Progenitor cell of endocrine pancreas (in vitro differentiated cells): ENCODE data around the gene KIF1B. TPM values are rescaled to one million over a fixed set of nuclear protein-coding genes. Genes with fewer than 3 reads are reported as not detected.

Experiments
- DNase-seq: peaks from one replicate; pipeline ENCODE4 v3.0.0; 2021; ENCODE audit warnings: low spot score; ENCODE audit not compliant: unreplicated experiment
- H3K27ac Mint-ChIP-seq: 2 replicates; pipeline ENCODE4 v1.8.0; 2021; ENCODE audit warnings: mild to moderate bottlenecking, moderate library complexity, mixed read lengths
- H3K27me3 Mint-ChIP-seq: 2 replicates; pipeline ENCODE4 v1.8.0; 2021; ENCODE audit warnings: mixed read lengths
- H3K36me3 Mint-ChIP-seq: 2 replicates; pipeline ENCODE4 v1.8.0; 2022; ENCODE audit warnings: mixed read lengths; ENCODE audit not compliant: insufficient read depth
- H3K4me1 Mint-ChIP-seq: 2 replicates; pipeline ENCODE4 v1.8.0; 2021; ENCODE audit warnings: low read depth, mixed read lengths
- H3K4me3 Mint-ChIP-seq: 2 replicates; pipeline ENCODE4 v1.8.0; 2021; ENCODE audit warnings: low read depth, mild to moderate bottlenecking, moderate library complexity, mixed read lengths
- H3K9me3 Mint-ChIP-seq: 2 replicates; pipeline ENCODE4 v1.8.0; 2021; ENCODE audit warnings: low read depth, mixed read lengths
- total RNA-seq: library from RNA; stranded (reverse); gene quantifications from 2 replicates; pipeline ENCODE4 v1.2.1, GENCODE V29; 2021
- TF ChIP-seq, protein P1 (sequence below): fragments of 200-600 bp; sonication (generic); IDR thresholded peaks from one replicate; pipeline ENCODE4 v1.5.0; 2021; ENCODE audit warnings: antibody characterized with exemption, mild to moderate bottlenecking; ENCODE audit not compliant: unreplicated experiment

KIF1B gene
- total RNA-seq, 1 donor from 2014 or later = 78.7 TPM

DNA sequence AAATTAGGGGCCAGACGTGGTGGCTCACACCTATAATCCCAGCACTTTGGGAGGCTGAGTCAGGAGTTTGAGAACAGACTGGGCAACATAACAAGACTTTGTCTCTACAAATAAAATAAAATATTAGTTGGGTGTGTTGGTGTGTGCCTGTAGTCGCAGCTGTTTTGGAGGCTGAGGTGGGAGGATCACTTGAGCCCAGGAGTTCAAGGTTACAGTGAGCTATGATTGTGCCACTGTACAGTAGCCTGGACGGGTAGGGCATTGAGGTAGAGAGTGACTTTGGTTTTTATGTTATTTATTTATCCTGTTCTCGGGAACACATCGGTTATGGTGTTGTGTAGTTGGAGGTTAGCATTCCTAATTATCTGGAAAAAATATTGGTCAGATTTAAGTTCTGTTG is 19.5 kb downstream of the KIF1B start:
- no peak for DNase-seq
- Mint-ChIP-seq H3K36me3 (peaks cover 5% of the 10 kb centered on the region), H3K4me3 (no peak overlapping the region), H3K27me3 (no peaks in the 10 kb centered on the region), H3K9me3 (peaks cover 3% of the 10 kb centered on the region), H3K4me1 (peaks cover 8% of the 10 kb centered on the region), H3K27ac (no peak overlapping the region)
- TF ChIP-seq, protein P1, sequence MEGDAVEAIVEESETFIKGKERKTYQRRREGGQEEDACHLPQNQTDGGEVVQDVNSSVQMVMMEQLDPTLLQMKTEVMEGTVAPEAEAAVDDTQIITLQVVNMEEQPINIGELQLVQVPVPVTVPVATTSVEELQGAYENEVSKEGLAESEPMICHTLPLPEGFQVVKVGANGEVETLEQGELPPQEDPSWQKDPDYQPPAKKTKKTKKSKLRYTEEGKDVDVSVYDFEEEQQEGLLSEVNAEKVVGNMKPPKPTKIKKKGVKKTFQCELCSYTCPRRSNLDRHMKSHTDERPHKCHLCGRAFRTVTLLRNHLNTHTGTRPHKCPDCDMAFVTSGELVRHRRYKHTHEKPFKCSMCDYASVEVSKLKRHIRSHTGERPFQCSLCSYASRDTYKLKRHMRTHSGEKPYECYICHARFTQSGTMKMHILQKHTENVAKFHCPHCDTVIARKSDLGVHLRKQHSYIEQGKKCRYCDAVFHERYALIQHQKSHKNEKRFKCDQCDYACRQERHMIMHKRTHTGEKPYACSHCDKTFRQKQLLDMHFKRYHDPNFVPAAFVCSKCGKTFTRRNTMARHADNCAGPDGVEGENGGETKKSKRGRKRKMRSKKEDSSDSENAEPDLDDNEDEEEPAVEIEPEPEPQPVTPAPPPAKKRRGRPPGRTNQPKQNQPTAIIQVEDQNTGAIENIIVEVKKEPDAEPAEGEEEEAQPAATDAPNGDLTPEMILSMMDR = no peak

DNA sequence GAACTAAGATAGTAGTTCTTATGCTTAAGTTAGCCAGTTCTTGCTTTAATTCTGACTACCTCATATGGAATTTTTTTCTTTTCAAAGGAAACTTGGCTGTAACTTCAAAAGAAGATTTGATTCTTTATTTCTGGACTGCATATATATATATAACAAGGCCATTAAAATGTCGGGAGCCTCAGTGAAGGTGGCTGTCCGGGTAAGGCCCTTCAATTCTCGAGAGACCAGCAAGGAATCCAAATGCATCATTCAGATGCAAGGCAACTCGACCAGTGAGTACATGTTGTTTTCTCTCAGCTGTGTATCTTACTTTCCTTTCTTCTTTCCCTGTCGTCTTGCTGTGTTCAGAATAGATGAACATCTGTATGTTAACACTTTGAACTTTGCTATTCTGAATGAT is 21.8 kb downstream of the KIF1B start:
- no peak overlapping the region for H3K4me3 Mint-ChIP-seq
- no peaks in the 10 kb centered on the region for H3K27me3 Mint-ChIP-seq
- no peaks in the 10 kb centered on the region for H3K9me3 Mint-ChIP-seq
- no peak overlapping the region for H3K27ac Mint-ChIP-seq
- no peak for DNase-seq
- TF ChIP-seq, protein P1 = no peak
- H3K36me3 Mint-ChIP-seq = peaks cover 5% of the 10 kb centered on the region
- H3K4me1 Mint-ChIP-seq = peaks cover 4% of the 10 kb centered on the region

DNA sequence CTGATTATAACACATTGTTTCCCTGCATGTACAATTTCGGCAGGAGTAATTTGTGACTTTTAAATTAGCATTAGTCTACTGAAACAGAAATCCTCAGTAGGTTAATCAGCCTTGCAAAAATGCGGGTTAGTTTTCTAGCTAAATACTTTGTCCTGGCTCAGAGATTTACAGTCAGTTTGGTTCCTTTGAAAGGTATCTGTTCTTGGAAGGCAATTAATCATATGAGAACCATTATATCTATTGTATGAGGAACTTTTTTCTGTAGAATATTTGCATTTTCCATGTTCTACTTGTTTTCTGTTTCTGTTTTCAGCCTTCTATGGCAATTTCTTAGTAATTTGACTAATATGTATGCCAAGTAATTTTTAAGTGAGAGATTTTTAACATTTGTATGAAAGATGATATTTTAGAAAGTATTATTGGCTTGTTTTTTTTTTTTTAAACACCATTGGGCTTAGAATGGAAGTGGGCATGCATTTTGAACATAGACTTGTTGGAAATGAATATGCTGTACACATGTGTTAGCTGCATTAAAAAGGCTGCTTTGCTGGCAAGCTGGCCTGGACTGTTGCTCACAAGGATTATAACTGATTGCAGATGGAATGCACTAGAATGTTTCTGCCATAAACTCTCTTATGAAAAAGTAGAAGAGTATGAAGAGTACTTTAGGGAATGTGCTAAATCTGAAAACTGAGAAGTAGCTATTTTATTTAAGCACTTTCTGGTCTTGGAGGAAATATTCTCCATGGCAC is 26.2 kb downstream of the KIF1B start:
- Mint-ChIP-seq H3K4me3 (no peak overlapping the region), H3K27ac (no peak overlapping the region), H3K9me3 (no peaks in the 10 kb centered on the region), H3K36me3 (peaks cover 6% of the 10 kb centered on the region), H3K4me1 (peaks cover under 1% of the 10 kb centered on the region), H3K27me3 (no peaks in the 10 kb centered on the region)
- DNase-seq = no peak
- TF ChIP-seq, protein P1 = no peak

DNA sequence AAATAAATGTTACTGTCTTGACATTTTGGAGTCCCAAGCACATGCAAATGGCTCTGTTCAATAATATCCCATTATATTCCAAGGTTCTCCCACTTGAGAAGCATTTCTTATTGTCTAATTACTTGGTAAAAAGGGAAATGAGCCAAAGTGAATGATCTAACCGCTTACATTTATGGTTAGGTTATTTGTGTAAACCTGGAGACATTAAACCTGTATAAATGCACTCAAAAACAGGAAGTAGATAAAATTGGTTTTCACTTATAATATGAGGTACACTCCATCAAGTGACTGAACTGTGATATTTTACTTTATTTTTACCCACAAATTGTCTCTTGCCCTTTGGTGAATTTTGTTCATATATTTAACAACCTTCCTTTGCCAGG is 26.8 kb downstream of the KIF1B start:
- H3K9me3 Mint-ChIP-seq = no peaks in the 10 kb centered on the region
- TF ChIP-seq, protein P1 = no peak
- peaks cover 6% of the 10 kb centered on the region for H3K36me3 Mint-ChIP-seq
- peaks cover 2% of the 10 kb centered on the region for H3K4me1 Mint-ChIP-seq
- no peaks in the 10 kb centered on the region for H3K27me3 Mint-ChIP-seq
- no peak for DNase-seq
- no peak overlapping the region for H3K27ac Mint-ChIP-seq
- no peak overlapping the region for H3K4me3 Mint-ChIP-seq

DNA sequence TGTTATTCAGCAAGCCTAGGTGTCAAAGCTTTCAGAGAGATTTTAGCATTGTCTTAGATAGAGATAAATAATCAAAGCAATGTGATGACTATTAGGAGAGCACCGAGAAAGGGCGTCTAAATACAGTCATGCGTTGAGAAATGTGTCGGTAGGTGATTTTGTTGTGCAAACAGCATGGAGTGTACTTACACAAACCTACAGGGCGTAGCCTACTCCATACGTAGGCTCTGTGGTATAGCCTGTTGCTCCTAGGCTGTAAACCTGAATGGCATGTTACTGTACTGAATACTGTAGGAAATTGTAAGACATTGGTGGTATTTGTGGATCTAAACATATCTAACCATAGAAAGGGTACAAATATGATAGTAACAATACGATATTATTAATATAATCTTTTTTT is 31.8 kb downstream of the KIF1B start:
- Mint-ChIP-seq H3K36me3 (peaks cover 9% of the 10 kb centered on the region), H3K9me3 (peaks cover 3% of the 10 kb centered on the region), H3K4me3 (no peak overlapping the region), H3K27me3 (no peaks in the 10 kb centered on the region), H3K4me1 (peaks cover 4% of the 10 kb centered on the region), H3K27ac (no peak overlapping the region)
- no peak for DNase-seq
- TF ChIP-seq, protein P1 = no peak
